Stimulated activated naive B cell treated with anti-CD40 and anti-IgM and Interleukin-4, amounts not matched to agents 10 μg/mL and 1 μg/mL and 100 μg/mL, for 72 hours (primary cell): Measurements from ENCODE around the gene C6orf141.
"Not testable (repeated sequence)": the region's sequence is repeated elsewhere in the genome, so short reads cannot be mapped to it uniquely, and the experiment has no call there.

ENCODE experiments used
- ATAC-seq, 2 donors: fragments of 150-1000 bp; cut with Tn5 transposase; replicated peaks; 2 replicates each; pipeline ENCODE4 v1.10.0; 2021; ENCODE audit warnings: moderate library complexity in 1 of 2
- DNase-seq: peaks from one replicate; pipeline ENCODE4 v3.0.0; 2021
- H3K27ac Mint-ChIP-seq: one replicate; pipeline ENCODE4 v1.8.0; 2022; ENCODE audit warnings: mild to moderate bottlenecking, mixed read lengths
- H3K27me3 Mint-ChIP-seq, 2 donors: one replicate each; pipeline ENCODE4 v1.8.0; 2022; ENCODE audit warnings: mixed read lengths in 2 of 2
- H3K36me3 Mint-ChIP-seq, 2 donors: one replicate each; pipeline ENCODE4 v1.8.0; 2022; ENCODE audit warnings: mixed read lengths in 2 of 2, mild to moderate bottlenecking in 1 of 2
- H3K4me1 Mint-ChIP-seq, 2 donors: one replicate each; pipeline ENCODE4 v1.8.0; 2022; ENCODE audit warnings: mixed read lengths in 2 of 2, mild to moderate bottlenecking in 1 of 2
- H3K4me3 Mint-ChIP-seq, 2 donors: one replicate each; pipeline ENCODE4 v1.8.0; 2022; ENCODE audit warnings: mild to moderate bottlenecking in 2 of 2, mixed read lengths in 2 of 2, moderate library complexity in 1 of 2
- H3K9me3 Mint-ChIP-seq, 2 donors: one replicate each; pipeline ENCODE4 v1.8.0; 2022; ENCODE audit warnings: mixed read lengths in 2 of 2, mild to moderate bottlenecking in 1 of 2

The C6orf141 gene

GRCh38 chr6:49576618-49577017 lies 26.1 kb downstream of the C6orf141 start:
- ATAC-seq, result no peak
- Mint-ChIP-seq H3K4me1 (no peaks in the 10 kb centered on the region), H3K27me3 (no peaks in the 10 kb centered on the region), H3K36me3 (no peaks in the 10 kb centered on the region), H3K4me3 (no peak overlapping the region), H3K9me3 (peaks cover 2 to 4% of the 10 kb centered on the region in 2 donors), H3K27ac (no peak overlapping the region)
- DNase-seq, result no peak

- Mint-ChIP-seq H3K4me3 (no peak overlapping the region), H3K4me1 (no peaks in the 10 kb centered on the region), H3K27ac (no peak overlapping the region), H3K9me3 (peaks cover 2 to 4% of the 10 kb centered on the region in 2 donors), H3K36me3 (no peaks in the 10 kb centered on the region), H3K27me3 (no peaks in the 10 kb centered on the region)
- DNase-seq (no peak), ATAC-seq (no peak)
Measured at GRCh38 chr6:49579649-49580048, 29.2 kb downstream of the C6orf141 start.

GRCh38 chr6:49582529-49582928 lies 32.1 kb downstream of the C6orf141 start:
- ATAC-seq, result no peak
- no peaks in the 10 kb centered on the region for H3K36me3 Mint-ChIP-seq
- no peak for DNase-seq

GRCh38 chr6:49587262-49587661 lies 36.8 kb downstream of the C6orf141 start:
- not testable (repeated sequence) for H3K36me3 Mint-ChIP-seq, H3K27me3 Mint-ChIP-seq, DNase-seq, H3K4me3 Mint-ChIP-seq, H3K4me1 Mint-ChIP-seq, H3K27ac Mint-ChIP-seq, ATAC-seq, H3K9me3 Mint-ChIP-seq

More at GRCh38 chr6:49582529-49582928, 32.1 kb downstream of the C6orf141 start:
- Mint-ChIP-seq H3K27me3 (no peaks in the 10 kb centered on the region), H3K9me3 (peaks cover 2 to 4% of the 10 kb centered on the region in 2 donors), H3K4me1 (no peaks in the 10 kb centered on the region), H3K4me3 (no peak overlapping the region), H3K27ac (no peak overlapping the region)
